OCI-LY3 (cell line): ENCODE data around the gene CHD2.

Experiments used
- CTCF ChIP-seq: fragments of 200-600, 300-600 bp; sonication (generic); IDR thresholded peaks from 2 replicates; pipeline ENCODE4 v1.5.1; 2014; ENCODE audit warnings: antibody characterized with exemption, low read length, low read depth
- EZH2phosphoT487 ChIP-seq: fragments of 200-600 bp; shearing (Covaris generic); IDR thresholded peaks from 2 replicates; pipeline ENCODE4 v1.6.1; 2018; ENCODE audit warnings: antibody characterized with exemption, mixed run types, low read depth

GRCh38 chr15:92869263-92869940, 30.7 kb upstream of the CHD2 start:
- TF ChIP-seq CTCF = no peak
- TF ChIP-seq EZH2phosphoT487 = no peak
